Breast epithelium (tissue), 4 donors: ENCODE data around the gene PKIG. TPM values are rescaled to one million over a fixed set of nuclear protein-coding genes. Genes with fewer than 3 reads are reported as not detected.

Experiments
- DNase-seq, 2 donors: peaks; one replicate each; pipeline ENCODE4 v3.0.0-alpha.2; 2019; ENCODE audit warnings: low spot score in 2 of 2
- H3K27ac ChIP-seq, 2 donors: fragments of 200-600 bp; sonication (generic) in 1 of 2; one replicate each; pipeline ENCODE4 v1.5.1; 2016 to 2019; ENCODE audit warnings: mild to moderate bottlenecking in 1 of 2
- H3K27me3 ChIP-seq, 2 donors: fragments of 200-600 bp; sonication (generic) in 1 of 2; one replicate each; pipeline versions ENCODE4 v1.5.1 to v1.6.0; 2017 to 2019; ENCODE audit warnings: control low read depth in 1 of 2, mild to moderate bottlenecking in 1 of 2
- H3K36me3 ChIP-seq: fragments of 200-600 bp; one replicate; pipeline ENCODE4 v1.5.1; 2019
- H3K4me1 ChIP-seq, 2 donors: fragments of 200-600 bp; sonication (generic); one replicate each; pipeline ENCODE4 v1.5.1; 2016 to 2019; ENCODE audit warnings: control low read depth in 1 of 2
- H3K4me3 ChIP-seq, 3 donors: fragments of 200-600 bp; sonication (generic); 1 replicate in 2 of 3; 2 replicates in 1 of 3; pipeline ENCODE4 v1.5.1; 2016 to 2019; ENCODE audit warnings: mild to moderate bottlenecking in 3 of 3, moderate library complexity in 2 of 3
- H3K9me3 ChIP-seq, 2 donors: fragments of 200-600 bp; sonication (generic) in 1 of 2; one replicate each; pipeline ENCODE4 v1.5.1; 2016 to 2019; ENCODE audit warnings: control low read depth in 1 of 2
- CTCF ChIP-seq, 3 donors: fragments of 450-650 bp; IDR thresholded peaks; one replicate each; pipeline ENCODE4 v1.5.1; 2016 to 2017; ENCODE audit warnings: antibody characterized with exemption in 3 of 3, mild to moderate bottlenecking in 3 of 3, moderate library complexity in 3 of 3
- POLR2A ChIP-seq: fragments of 450-650 bp; IDR thresholded peaks from one replicate; pipeline ENCODE4 v1.6.1; 2016; ENCODE audit warnings: antibody characterized with exemption, mild to moderate bottlenecking, moderate library complexity
- POLR2AphosphoS5 ChIP-seq, 3 donors: sonication (generic); formaldehyde crosslinking; IDR thresholded peaks; one replicate each; pipeline ENCODE4 v1.6.1; 2017; ENCODE audit warnings: antibody characterized with exemption in 3 of 3
- intact Hi-C: fragments of 100-400 bp; cut with DNase I; formaldehyde crosslinking; loops from one replicate; pipeline ENCODE4 v1.15.1; 2023; ENCODE audit warnings: low total_unique reads
- total RNA-seq, 3 donors: library from RNA; depleted of rRNA; stranded (reverse); fragments of >200 nt; gene quantifications; one replicate each; pipeline ENCODE4 v1.1.0, GENCODE V29; 2016

The PKIG gene
- total RNA-seq, 3 donors from 2014 or later = 59.9 to 102 (median 99.1) TPM

- Histone ChIP-seq H3K27ac (peak overlapping the region in 1 of 2 donors; percentile 35), H3K4me3 (no peak overlapping the region), H3K27me3 (no peaks in the 10 kb centered on the region), H3K9me3 (no peaks in the 10 kb centered on the region), H3K36me3 (no peaks in the 10 kb centered on the region), H3K4me1 (peaks cover 0 to 5% of the 10 kb centered on the region in 2 donors)
- no peak for DNase-seq
- intact Hi-C loops = loop anchor here (5.0 kb wide), 1 partner anchor 226 kb away; no protein-coding TSS in a partner anchor
- TF ChIP-seq POLR2AphosphoS5 (IDR thresholded peaks at IDR 0.05) (no peak), POLR2A (no peak), CTCF (IDR thresholded peaks at IDR 0.05) (no peak)
Observed at GRCh38 chr20:44613575-44613974, 31.2 kb downstream of the PKIG start.

GRCh38 chr20:44614525-44614924 lies 32.1 kb downstream of the PKIG start:
- Histone ChIP-seq H3K36me3 (no peaks in the 10 kb centered on the region), H3K27ac (peak overlapping the region; percentile 29 to 85), H3K4me1 (peaks cover 0 to 5% of the 10 kb centered on the region in 2 donors), H3K9me3 (no peaks in the 10 kb centered on the region), H3K4me3 (no peak overlapping the region), H3K27me3 (no peaks in the 10 kb centered on the region)
- DNase-seq = no peak
- intact Hi-C loops = loop anchor here (5.0 kb wide), 1 partner anchor 227 kb away; no protein-coding TSS in a partner anchor
- TF ChIP-seq CTCF (IDR thresholded peaks at IDR 0.05) = no peak

- no peaks in the 10 kb centered on the region for H3K27me3 ChIP-seq
- H3K36me3 ChIP-seq = no peaks in the 10 kb centered on the region
- DNase-seq = no peak
- H3K9me3 ChIP-seq = no peaks in the 10 kb centered on the region
- peaks cover 0 to 5% of the 10 kb centered on the region in 2 donors for H3K4me1 ChIP-seq
- no peak overlapping the region for H3K4me3 ChIP-seq
- TF ChIP-seq CTCF (IDR thresholded peaks at IDR 0.05) (no peak), POLR2AphosphoS5 (IDR thresholded peaks at IDR 0.05) (no peak), POLR2A (no peak)
- intact Hi-C loops = no loop called here
- H3K27ac ChIP-seq = peak overlapping the region; percentile 35 to 85
Observed at GRCh38 chr20:44615169-44615791, 32.9 kb downstream of the PKIG start.

- intact Hi-C loops = no loop called here
- no peaks in the 10 kb centered on the region for H3K9me3 ChIP-seq
- H3K4me3 ChIP-seq = no peak overlapping the region
- H3K36me3 ChIP-seq = no peaks in the 10 kb centered on the region
- TF ChIP-seq POLR2A (no peak), CTCF (IDR thresholded peaks at IDR 0.05) (no peak), POLR2AphosphoS5 (IDR thresholded peaks at IDR 0.05) (no peak)
- peaks cover 0 to 5% of the 10 kb centered on the region in 2 donors for H3K4me1 ChIP-seq
- no peaks in the 10 kb centered on the region for H3K27me3 ChIP-seq
- DNase-seq = no peak
- H3K27ac ChIP-seq = peak overlapping the region; percentile 35 to 85
Observed at GRCh38 chr20:44615876-44616603, 33.7 kb downstream of the PKIG start.

- H3K9me3 ChIP-seq = no peaks in the 10 kb centered on the region
- no peaks in the 10 kb centered on the region for H3K27me3 ChIP-seq
- intact Hi-C loops = no loop called here
- no peaks in the 10 kb centered on the region for H3K36me3 ChIP-seq
- TF ChIP-seq POLR2A = no peak
- no peak for TF ChIP-seq POLR2AphosphoS5 (IDR thresholded peaks at IDR 0.05)
- no peak for TF ChIP-seq CTCF (IDR thresholded peaks at IDR 0.05)
- no peak for DNase-seq
- H3K4me1 ChIP-seq = peaks cover 0 to 5% of the 10 kb centered on the region in 2 donors
- peak overlapping the region in 1 of 2 donors; percentile 85 for H3K27ac ChIP-seq
- H3K4me3 ChIP-seq = no peak overlapping the region
Observed at GRCh38 chr20:44616604-44616964, 34.2 kb downstream of the PKIG start.
